H1 (cell line): ENCODE measurements around the gene TTPAL. TPM values are rescaled to one million over a fixed set of nuclear protein-coding genes. Genes with fewer than 3 reads are reported as not detected.

Source experiments
- CTCF ChIA-PET: fragments of 300-600 bp; sonication (Branson Sonifier 250); formaldehyde crosslinking; loops from one replicate; lab custom pipeline; 2021; ENCODE audit not compliant: partially characterized antibody; lab: Charles Lee
- POLR2A ChIA-PET: fragments of 300-600 bp; sonication (Branson Sonifier 250); formaldehyde crosslinking; loops from one replicate; lab custom pipeline; 2021; ENCODE audit warnings: inconsistent platforms; ENCODE audit not compliant: partially characterized antibody; lab: Charles Lee
- DNase-seq, 2 experiments: peaks; one replicate each; pipeline versions ENCODE4 v3.0.0 to v3.0.0-alpha.2; 2010 to 2022; ENCODE audit warnings: low spot score in 2 of 2, low read depth in 1 of 2, mixed read lengths in 1 of 2
- FAIRE-seq: peaks from 2 replicates; lab custom pipeline; 2011; peaks lifted over from hg19 to GRCh38; lab: Jason Lieb, UNC
- H2AFZ ChIP-seq: 2 replicates; pipeline ENCODE4 v1.8.1; 2012; ENCODE audit warnings: low read length, inconsistent platforms
- H2AK5ac ChIP-seq: 2 replicates; pipeline ENCODE4 v1.6.1; 2013; ENCODE audit warnings: low read depth, low read length
- H2BK120ac ChIP-seq: replicated peaks from 2 replicates; pipeline ENCODE3; 2013; ENCODE audit warnings: low read depth, low read length, inconsistent platforms
- H2BK12ac ChIP-seq: 2 replicates; pipeline ENCODE4 v1.6.1; 2013; ENCODE audit warnings: low read depth, low read length
- H2BK15ac ChIP-seq: 2 replicates; pipeline ENCODE4 v1.6.1; 2013; ENCODE audit warnings: low read length
- H2BK20ac ChIP-seq: 2 replicates; pipeline ENCODE4 v1.6.1; 2013; ENCODE audit warnings: low read length
- H2BK5ac ChIP-seq: 2 replicates; pipeline ENCODE4 v1.6.1; 2013; ENCODE audit warnings: low read depth, low read length
- H3K14ac ChIP-seq: 2 replicates; pipeline ENCODE4 v1.6.1; 2013; ENCODE audit warnings: inconsistent platforms; ENCODE audit not compliant: insufficient read length
- H3K18ac ChIP-seq: 2 replicates; pipeline ENCODE4 v1.6.1; 2013; ENCODE audit warnings: low read length; ENCODE audit errors: extremely low read depth
- H3K23ac ChIP-seq: 2 replicates; pipeline ENCODE4 v1.6.1; 2013; ENCODE audit warnings: inconsistent platforms; ENCODE audit not compliant: insufficient read length
- H3K23me2 ChIP-seq: 2 replicates; pipeline ENCODE4 v1.6.1; 2013; ENCODE audit warnings: low read depth, low read length
- H3K27ac ChIP-seq: 2 replicates; pipeline ENCODE4 v1.6.1; 2011; ENCODE audit warnings: low read depth, low read length, inconsistent platforms
- H3K27me3 ChIP-seq, 4 experiments: replicated peaks in 1 of 4; 1 replicate in 1 of 4; 2 replicates in 3 of 4; pipeline versions ENCODE4 v1.6.1 to v1.8.1; 2011 to 2013; ENCODE audit warnings: low read length in 3 of 4, mild to moderate bottlenecking in 3 of 4, inconsistent platforms in 2 of 4, mixed read lengths in 2 of 4, moderate library complexity in 1 of 4; ENCODE audit not compliant: control insufficient read depth in 3 of 4, insufficient read depth in 3 of 4; ENCODE audit errors: extremely low read depth in 1 of 4
- H3K36me3 ChIP-seq, 4 experiments: 2 replicates each; pipeline versions ENCODE4 v1.6.1 to v1.8.1; 2011 to 2013; ENCODE audit warnings: mild to moderate bottlenecking in 4 of 4, low read length in 3 of 4, moderate library complexity in 2 of 4, control low read depth in 1 of 4, inconsistent platforms in 1 of 4; ENCODE audit not compliant: insufficient read depth in 4 of 4, control insufficient read depth in 2 of 4
- H3K4ac ChIP-seq: replicated peaks from 2 replicates; pipeline ENCODE3; 2013; ENCODE audit warnings: low read length, low read depth, mixed read lengths, inconsistent platforms; ENCODE audit not compliant: insufficient read length
- H3K4me1 ChIP-seq, 4 experiments: replicated peaks in 1 of 4; 1 replicate in 1 of 4; 2 replicates in 3 of 4; pipeline versions ENCODE4 v1.6.1 to v1.8.1; 2011 to 2013; ENCODE audit warnings: low read length in 3 of 4, inconsistent platforms in 2 of 4, mixed read lengths in 1 of 4; ENCODE audit not compliant: insufficient read depth in 4 of 4, control insufficient read depth in 3 of 4
- H3K4me2 ChIP-seq, 2 experiments: 2 replicates each; pipeline versions ENCODE4 v1.6.1 to v1.8.1; 2011 to 2013; ENCODE audit warnings: low read depth in 2 of 2, low read length in 2 of 2, control low read depth in 1 of 2, inconsistent platforms in 1 of 2, mild to moderate bottlenecking in 1 of 2; ENCODE audit not compliant: insufficient read depth in 1 of 2
- H3K4me3 ChIP-seq, 4 experiments: fragments of 200-600, 300-600 bp in 1 of 4; sonication (generic), shearing (Covaris generic), sonication (Bioruptor Twin) in 1 of 4; 2 replicates each; pipeline versions ENCODE4 v1.5.1 to v1.8.1; 2011 to 2016; ENCODE audit warnings: low read length in 4 of 4, low read depth in 3 of 4, control low read depth in 2 of 4, inconsistent platforms in 2 of 4, mild to moderate bottlenecking in 2 of 4, mixed read lengths in 1 of 4, moderate library complexity in 1 of 4; ENCODE audit not compliant: insufficient read depth in 2 of 4; ENCODE audit errors: extremely low read depth in 1 of 4
- H3K56ac ChIP-seq: replicated peaks from 2 replicates; pipeline ENCODE3; 2013; ENCODE audit warnings: low read depth, mild to moderate bottlenecking, mixed read lengths, low read length, inconsistent platforms; ENCODE audit not compliant: insufficient read length
- H3K79me1 ChIP-seq: 2 replicates; pipeline ENCODE4 v1.6.1; 2013; ENCODE audit warnings: low read depth, low read length, control low read depth
- H3K79me2 ChIP-seq, 2 experiments: 2 replicates each; pipeline versions ENCODE4 v1.6.1 to v1.8.1; 2012 to 2013; ENCODE audit warnings: low read length in 2 of 2, mild to moderate bottlenecking in 2 of 2, inconsistent platforms in 1 of 2; ENCODE audit not compliant: insufficient read depth in 2 of 2, control insufficient read depth in 1 of 2
- H3K9ac ChIP-seq, 4 experiments: replicated peaks in 1 of 4; 1 replicate in 1 of 4; 2 replicates in 3 of 4; pipeline versions ENCODE4 v1.6.1 to v1.8.1; 2011 to 2013; ENCODE audit warnings: low read depth in 3 of 4, low read length in 3 of 4, control low read depth in 2 of 4, mild to moderate bottlenecking in 2 of 4, moderate library complexity in 2 of 4, inconsistent platforms in 1 of 4; ENCODE audit errors: extremely low read depth in 1 of 4
- H3K9me3 ChIP-seq, 2 experiments: 2 replicates each; pipeline versions ENCODE4 v1.6.1 to v1.8.1; 2012 to 2013; ENCODE audit warnings: mild to moderate bottlenecking in 2 of 2, moderate library complexity in 2 of 2, control low read depth in 1 of 2, inconsistent platforms in 1 of 2, low read depth in 1 of 2, low read length in 1 of 2, mixed read lengths in 1 of 2; ENCODE audit not compliant: insufficient read depth in 2 of 2
- H4K20me1 ChIP-seq, 2 experiments: replicated peaks in 1 of 2; 2 replicates each; pipeline versions ENCODE3 to v1.8.1; 2011 to 2013; ENCODE audit warnings: inconsistent platforms in 2 of 2, low read length in 2 of 2, mild to moderate bottlenecking in 1 of 2; ENCODE audit not compliant: insufficient read depth in 2 of 2, control insufficient read depth in 1 of 2
- H4K5ac ChIP-seq: 2 replicates; pipeline ENCODE4 v1.6.1; 2013; ENCODE audit warnings: low read length, low read depth, mixed read lengths, inconsistent platforms; ENCODE audit not compliant: insufficient read length
- H4K8ac ChIP-seq: 2 replicates; pipeline ENCODE4 v1.8.0; 2013; ENCODE audit warnings: mild to moderate bottlenecking, moderate library complexity, low read length, inconsistent platforms; ENCODE audit not compliant: insufficient read depth; ENCODE audit errors: extremely low read depth
- H4K91ac ChIP-seq: replicated peaks from 2 replicates; pipeline ENCODE3; 2013; ENCODE audit warnings: low read length, mixed read lengths, inconsistent platforms; ENCODE audit not compliant: insufficient read length
- CBX5 ChIP-seq: fragments of 300-800, 300-1000 bp; sonication (generic); IDR thresholded peaks from 2 replicates; pipeline ENCODE4 v1.7.1; 2016; ENCODE audit warnings: antibody characterized with exemption, low read length, low read depth
- CHD1 ChIP-seq: IDR thresholded peaks from 2 replicates; pipeline ENCODE4 v1.6.1; 2012; ENCODE audit warnings: low read depth, low read length, improper control_type of control experiment
- EGR1 ChIP-seq: IDR thresholded peaks from 2 replicates; pipeline ENCODE4 v1.6.1; 2011; ENCODE audit warnings: low read depth, low read length, borderline replicate concordance
- WGBS, 2 experiments: shearing (Covaris generic) in 1 of 2; methylation state at CpG; one replicate each; pipeline versions ENCODE4 v1.1.6 to v1.1.7; 2013 to 2015; ENCODE audit warnings: low lambda C conversion rate in 2 of 2, mixed read lengths in 2 of 2, inconsistent platforms in 1 of 2, low coverage in 1 of 2, missing lambda C conversion rate in 1 of 2; ENCODE audit not compliant: insufficient replicate concordance in 2 of 2, insufficient coverage in 1 of 2, insufficient read length in 1 of 2; ENCODE audit errors: extremely low coverage in 1 of 2, missing lambda C conversion rate in 1 of 2; 5-methylcytosine and 5-hydroxymethylcytosine counted together
- polyA plus RNA-seq, 7 experiments: library from polyadenylated mRNA; depleted of rRNA in 3 of 7; stranded (reverse) in 5 of 7; unstranded in 2 of 7; fragments of >200 nt in 5 of 7; fragments of 200-250 nt in 2 of 7; gene quantifications; 1 replicate in 5 of 7; 2 replicates in 1 of 7; 4 replicates in 1 of 7; pipeline versions ENCODE4 v1.2.1 to v1.2.3, GENCODE V29; 2011 to 2013; ENCODE audit warnings: missing spikeins in 2 of 7, mixed read lengths in 2 of 7
- total RNA-seq: library from RNA; stranded (reverse); fragmentation: NEBNext Ultra II Directional; extraction: Animal tissue kit (Norgen Biotek cat#: 25700); gene quantifications from 2 replicates; pipeline ENCODE4 v1.2.1, GENCODE V29; 2021
- TF ChIP-seq, protein P1 (sequence below): IDR thresholded peaks from 2 replicates; pipeline ENCODE4 v1.6.1; 2012; ENCODE audit warnings: inconsistent platforms
- TF ChIP-seq, protein P2 (sequence below): IDR thresholded peaks from 2 replicates; pipeline ENCODE4 v1.6.1; 2012; ENCODE audit warnings: low read length, inconsistent platforms

TTPAL gene
- total and polyA plus RNA-seq, 2 of the 8 experiments (the other 6 are each of a cell fraction or from before 2014, with no cell fraction given) = 2.8 to 14.0 TPM

- Histone ChIP-seq H3K23ac (no peak overlapping the region), H4K91ac (no peak overlapping the region), H3K79me1 (no peaks in the 10 kb centered on the region), H2AK5ac (no peak overlapping the region), H3K27ac (no peak overlapping the region), H2BK12ac (no peak overlapping the region), H2BK15ac (no peak overlapping the region), H3K23me2 (peaks cover 7% of the 10 kb centered on the region), H3K4ac (no peak overlapping the region), H3K79me2 (peaks cover 0 to 13% of the 10 kb centered on the region in 2 experiments; a peak in 2 of 4 replicates), H3K14ac (no peak overlapping the region), H3K56ac (no peak overlapping the region), H3K4me1 (peaks cover 2 to 11% (median 3%) of the 10 kb centered on the region in 4 experiments; a peak in 5 of 7 replicates), H4K8ac (no peak overlapping the region), H3K9me3 (no peaks in the 10 kb centered on the region), H4K5ac (no peak overlapping the region), H4K20me1 (no peaks in the 10 kb centered on the region), H2BK20ac (no peak overlapping the region), H3K4me2 (no peak overlapping the region; a peak in 1 of 4 replicates), H3K18ac (no peak overlapping the region), H2BK5ac (no peak overlapping the region), H2AFZ (no peak overlapping the region), H3K36me3 (peaks cover 3 to 6% (median 4%) of the 10 kb centered on the region in 4 experiments; a peak in 4 of 8 replicates), H3K9ac (no peak overlapping the region), H3K4me3 (no peak overlapping the region), H2BK120ac (no peak overlapping the region), H3K27me3 (no peaks in the 10 kb centered on the region)
- no peak for TF ChIP-seq EGR1
- TF ChIP-seq, protein P1, sequence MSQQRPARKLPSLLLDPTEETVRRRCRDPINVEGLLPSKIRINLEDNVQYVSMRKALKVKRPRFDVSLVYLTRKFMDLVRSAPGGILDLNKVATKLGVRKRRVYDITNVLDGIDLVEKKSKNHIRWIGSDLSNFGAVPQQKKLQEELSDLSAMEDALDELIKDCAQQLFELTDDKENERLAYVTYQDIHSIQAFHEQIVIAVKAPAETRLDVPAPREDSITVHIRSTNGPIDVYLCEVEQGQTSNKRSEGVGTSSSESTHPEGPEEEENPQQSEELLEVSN = no peak
- no peak for TF ChIP-seq CHD1
- no peak for TF ChIP-seq CBX5
- TF ChIP-seq, protein P2, sequence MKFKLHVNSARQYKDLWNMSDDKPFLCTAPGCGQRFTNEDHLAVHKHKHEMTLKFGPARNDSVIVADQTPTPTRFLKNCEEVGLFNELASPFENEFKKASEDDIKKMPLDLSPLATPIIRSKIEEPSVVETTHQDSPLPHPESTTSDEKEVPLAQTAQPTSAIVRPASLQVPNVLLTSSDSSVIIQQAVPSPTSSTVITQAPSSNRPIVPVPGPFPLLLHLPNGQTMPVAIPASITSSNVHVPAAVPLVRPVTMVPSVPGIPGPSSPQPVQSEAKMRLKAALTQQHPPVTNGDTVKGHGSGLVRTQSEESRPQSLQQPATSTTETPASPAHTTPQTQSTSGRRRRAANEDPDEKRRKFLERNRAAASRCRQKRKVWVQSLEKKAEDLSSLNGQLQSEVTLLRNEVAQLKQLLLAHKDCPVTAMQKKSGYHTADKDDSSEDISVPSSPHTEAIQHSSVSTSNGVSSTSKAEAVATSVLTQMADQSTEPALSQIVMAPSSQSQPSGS = no peak
- CTCF ChIA-PET = no interaction called here
- WGBS, 2 experiments = 87% methylated on average over 3 of the region's 3 CpGs; no CpG with 5 or more reads in 1 of the 2 experiments
- no peak for FAIRE-seq
- POLR2A ChIA-PET = no interaction called here
- no peak for DNase-seq
These were observed 1.5 kb downstream of the TTPAL start for GRCh38 chr20:44477151-44477550.
